22Rv1 (cell line): ENCODE results near the gene SLC34A3.

Experiments
- CTCF ChIP-seq: fragments of 450-650 bp; IDR thresholded peaks from 2 replicates; pipeline ENCODE4 v1.5.1; 2017; ENCODE audit warnings: mild to moderate bottlenecking
- ZFX ChIP-seq: fragments of 450-650 bp; IDR thresholded peaks from 2 replicates; pipeline ENCODE4 v1.6.1; 2017; ENCODE audit warnings: antibody characterized with exemption, borderline replicate concordance

GRCh38 chr9:137195525-137196220, 35.0 kb upstream of the SLC34A3 start:
- TF ChIP-seq CTCF (no peak), ZFX (no peak)
